ENCODE results near the gene IQSEC2. TPM values are rescaled to one million over a fixed set of nuclear protein-coding genes. Genes with fewer than 3 reads are reported as not detected.

Gene IQSEC2
- total and polyA plus RNA-seq, 3 donors from 2014 or later: 15.6 to 19.9 (median 19.3) TPM

DNA sequence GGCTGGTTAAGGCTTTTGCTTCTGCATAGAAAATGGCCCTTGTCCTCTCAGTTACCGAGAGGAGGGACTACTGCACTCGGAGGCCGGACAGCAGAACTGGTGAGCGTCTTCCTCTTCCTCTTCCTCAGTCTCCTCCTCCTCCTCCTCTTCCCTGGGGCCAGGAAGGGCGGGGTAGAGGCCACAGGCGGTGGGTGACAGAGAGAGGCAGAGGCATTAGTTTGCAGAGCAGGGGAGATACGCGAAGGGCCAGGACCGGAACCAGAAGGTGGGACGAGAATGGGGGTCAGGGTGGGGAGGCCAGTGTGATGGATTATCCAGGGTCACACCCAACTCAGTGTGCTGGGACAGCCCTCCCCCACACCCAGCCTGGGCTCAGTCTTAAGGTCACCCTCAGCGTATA lies 14.5 kb downstream of the IQSEC2 start:
- Histone ChIP-seq H3K27ac (no peak overlapping the region), H3K4me3 (no peak overlapping the region), H3K9me3 (no peaks in the 10 kb centered on the region), H3K36me3 (ENCODE audit: low read depth, missing control alignments) (no peaks in the 10 kb centered on the region), H3K4me1 (no peaks in the 10 kb centered on the region), H3K27me3 (no peaks in the 10 kb centered on the region)
- 65% methylated on average over 11 of the region's 11 CpGs; no CpG with 5 or more reads in 1 of the 2 donors for WGBS, 2 donors
- DNase-seq: no peak
- no peak for TF ChIP-seq POLR2A (IDR thresholded peaks at IDR 0.05)
- TF ChIP-seq, protein P1, sequence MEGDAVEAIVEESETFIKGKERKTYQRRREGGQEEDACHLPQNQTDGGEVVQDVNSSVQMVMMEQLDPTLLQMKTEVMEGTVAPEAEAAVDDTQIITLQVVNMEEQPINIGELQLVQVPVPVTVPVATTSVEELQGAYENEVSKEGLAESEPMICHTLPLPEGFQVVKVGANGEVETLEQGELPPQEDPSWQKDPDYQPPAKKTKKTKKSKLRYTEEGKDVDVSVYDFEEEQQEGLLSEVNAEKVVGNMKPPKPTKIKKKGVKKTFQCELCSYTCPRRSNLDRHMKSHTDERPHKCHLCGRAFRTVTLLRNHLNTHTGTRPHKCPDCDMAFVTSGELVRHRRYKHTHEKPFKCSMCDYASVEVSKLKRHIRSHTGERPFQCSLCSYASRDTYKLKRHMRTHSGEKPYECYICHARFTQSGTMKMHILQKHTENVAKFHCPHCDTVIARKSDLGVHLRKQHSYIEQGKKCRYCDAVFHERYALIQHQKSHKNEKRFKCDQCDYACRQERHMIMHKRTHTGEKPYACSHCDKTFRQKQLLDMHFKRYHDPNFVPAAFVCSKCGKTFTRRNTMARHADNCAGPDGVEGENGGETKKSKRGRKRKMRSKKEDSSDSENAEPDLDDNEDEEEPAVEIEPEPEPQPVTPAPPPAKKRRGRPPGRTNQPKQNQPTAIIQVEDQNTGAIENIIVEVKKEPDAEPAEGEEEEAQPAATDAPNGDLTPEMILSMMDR (IDR thresholded peaks at IDR 0.05): no peak
- intact Hi-C loops (cut with DNase I; ENCODE audit: low total_unique reads): no loop called here

DNA sequence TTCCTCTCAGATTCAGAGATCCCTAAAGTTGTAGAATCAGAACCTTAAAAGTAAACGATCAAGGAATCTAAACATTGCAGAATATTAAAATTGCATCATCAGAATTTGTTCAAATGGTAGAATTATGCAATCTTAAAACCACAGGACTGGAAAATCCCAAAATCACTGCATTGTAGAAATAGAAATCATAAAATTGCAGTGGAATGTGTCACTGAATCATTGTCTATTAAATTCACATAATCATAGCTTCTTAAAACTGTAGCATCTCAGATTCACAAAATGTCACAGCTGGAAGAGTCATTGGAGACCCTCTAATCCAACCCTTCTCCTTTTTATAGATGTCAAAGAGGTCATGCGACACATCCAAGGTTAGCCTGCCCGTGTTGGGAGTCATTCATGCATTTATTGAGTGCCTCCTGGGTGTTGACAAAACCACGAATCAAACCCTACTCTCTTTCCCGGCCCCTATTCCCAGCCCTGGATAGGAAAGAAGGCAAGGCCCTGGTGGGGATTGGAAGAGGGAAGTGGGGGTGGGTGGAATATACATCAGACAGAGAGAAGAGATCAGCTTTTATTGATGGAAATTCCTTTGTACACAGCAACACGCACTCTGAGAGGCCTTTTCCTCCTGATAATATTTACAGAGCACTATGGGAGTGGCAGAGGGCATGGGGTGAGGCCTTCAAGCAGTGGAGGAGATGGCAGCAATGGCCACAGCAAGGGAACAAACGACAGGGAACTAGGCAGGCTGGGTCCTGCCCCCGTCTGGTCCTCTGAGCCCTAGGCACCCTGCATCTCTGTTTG lies 15.4 kb downstream of the IQSEC2 start:
- Histone ChIP-seq H3K27me3 (no peaks in the 10 kb centered on the region), H3K27ac (no peak overlapping the region), H3K9me3 (no peaks in the 10 kb centered on the region), H3K36me3 (ENCODE audit: low read depth, missing control alignments) (no peaks in the 10 kb centered on the region), H3K4me3 (no peak overlapping the region), H3K4me1 (no peaks in the 10 kb centered on the region)
- TF ChIP-seq, protein P1 (IDR thresholded peaks at IDR 0.05): no peak
- TF ChIP-seq POLR2A (IDR thresholded peaks at IDR 0.05): no peak
- no peak for DNase-seq
- intact Hi-C loops (cut with DNase I; ENCODE audit: low total_unique reads): no loop called here
- WGBS, 2 donors: 87 to 92% methylated on average over 6 to 8 of the region's 8 CpGs

DNA sequence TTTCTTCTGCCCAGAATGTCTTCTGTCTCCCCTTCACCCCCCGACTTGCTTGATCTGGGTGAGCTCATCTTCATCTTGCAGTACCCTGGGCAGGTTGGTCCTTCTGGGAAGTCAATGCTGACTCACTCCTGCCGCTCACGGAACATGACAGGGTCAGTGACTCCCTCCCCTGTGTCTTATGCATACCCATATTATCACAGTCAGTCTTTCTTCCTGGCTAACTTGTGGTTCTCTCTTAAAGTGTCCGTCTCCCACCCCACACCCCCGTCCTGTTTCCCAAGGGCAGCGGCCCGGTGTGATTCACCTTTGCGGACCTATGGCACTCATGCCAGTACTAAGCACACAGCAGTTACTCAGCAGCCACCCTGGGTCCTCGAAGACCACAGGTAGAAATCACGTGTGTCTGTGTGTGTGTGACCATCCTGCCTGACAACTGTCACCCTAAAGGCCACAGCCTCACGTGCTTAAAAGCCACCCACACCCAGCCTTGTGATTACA lies 17.7 kb downstream of the IQSEC2 start:
- Histone ChIP-seq H3K27me3 (no peaks in the 10 kb centered on the region), H3K9me3 (no peaks in the 10 kb centered on the region), H3K36me3 (ENCODE audit: low read depth, missing control alignments) (no peaks in the 10 kb centered on the region), H3K27ac (no peak overlapping the region), H3K4me1 (no peaks in the 10 kb centered on the region), H3K4me3 (no peak overlapping the region)
- TF ChIP-seq POLR2A (IDR thresholded peaks at IDR 0.05): no peak
- TF ChIP-seq, protein P1 (IDR thresholded peaks at IDR 0.05): no peak
- intact Hi-C loops (cut with DNase I; ENCODE audit: low total_unique reads): no loop called here
- 76 to 88% methylated on average over 4 to 11 of the region's 11 CpGs for WGBS, 2 donors
- DNase-seq: no peak

DNA sequence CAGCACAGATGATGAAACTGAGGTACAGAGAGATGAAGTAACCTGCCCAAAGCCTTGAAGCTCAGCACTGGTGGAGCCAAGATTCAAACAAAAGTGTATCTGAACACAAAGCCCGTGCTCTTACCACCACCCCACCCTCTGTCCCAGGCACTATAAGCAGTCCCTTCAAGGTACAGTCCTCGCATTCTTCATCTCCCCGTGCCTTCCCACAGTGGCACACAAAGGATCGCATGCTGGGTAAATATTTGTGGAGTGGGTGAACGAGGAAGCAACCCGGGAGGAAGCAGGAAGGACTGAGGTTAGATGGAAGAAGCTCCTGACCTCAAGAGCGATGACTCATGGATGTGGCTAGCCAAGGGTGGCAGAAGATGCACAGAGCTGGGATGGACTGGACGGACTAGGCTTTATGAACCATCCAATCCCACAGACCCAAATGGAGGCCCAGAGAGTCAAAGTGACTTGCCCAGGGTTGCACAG lies 18.4 kb downstream of the IQSEC2 start:
- Histone ChIP-seq H3K27ac (no peak overlapping the region), H3K4me1 (no peaks in the 10 kb centered on the region), H3K36me3 (ENCODE audit: low read depth, missing control alignments) (no peaks in the 10 kb centered on the region), H3K4me3 (no peak overlapping the region), H3K27me3 (no peaks in the 10 kb centered on the region), H3K9me3 (no peaks in the 10 kb centered on the region)
- no peak for DNase-seq
- TF ChIP-seq, protein P1 (IDR thresholded peaks at IDR 0.05): no peak
- no peak for TF ChIP-seq POLR2A (IDR thresholded peaks at IDR 0.05)
- intact Hi-C loops (cut with DNase I; ENCODE audit: low total_unique reads): no loop called here
- 87 to 95% methylated on average over 4 to 8 of the region's 8 CpGs for WGBS, 2 donors
